Hepatocyte (in vitro differentiated cells): ENCODE measurements around the gene MOK.

Source experiments
- CTCF ChIP-seq: fragments of 200-600 bp; sonication (generic); IDR thresholded peaks from 2 replicates; pipeline ENCODE4 v1.5.1; 2016; ENCODE audit warnings: antibody characterized with exemption, mild to moderate bottlenecking; ENCODE audit not compliant: poor library complexity
- EZH2 ChIP-seq: fragments of 200-600 bp; sonication (generic); IDR thresholded peaks from 2 replicates; pipeline ENCODE4 v1.6.1; 2016; ENCODE audit warnings: antibody characterized with exemption, mild to moderate bottlenecking, borderline replicate concordance

GRCh38 chr14:102182936-102183619 lies 121.9 kb downstream of the MOK start:
- TF ChIP-seq CTCF, result no peak
- TF ChIP-seq EZH2, result no peak
